Thyroid gland (tissue), 4 donors: ENCODE measurements around the gene FNDC5. TPM values are rescaled to one million over a fixed set of nuclear protein-coding genes. Genes with fewer than 3 reads are reported as not detected.

Source experiments
- DNase-seq, 2 donors: peaks; one replicate each; pipeline ENCODE4 v3.0.0-alpha.2; 2019
- H3K27ac ChIP-seq, 3 donors: fragments of 200-600 bp; sonication (generic); 1 replicate in 2 of 3; 2 replicates in 1 of 3; pipeline ENCODE4 v1.5.1; 2016 to 2019; ENCODE audit warnings: mild to moderate bottlenecking in 1 of 3, moderate library complexity in 1 of 3
- H3K27me3 ChIP-seq: fragments of 200-600 bp; sonication (generic); one replicate; pipeline ENCODE4 v1.5.1; 2019
- H3K36me3 ChIP-seq, 2 donors: fragments of 200-600 bp; sonication (generic); one replicate each; pipeline ENCODE4 v1.5.1; 2016 to 2019
- H3K4me1 ChIP-seq, 2 donors: fragments of 200-600 bp; sonication (generic); one replicate each; pipeline ENCODE4 v1.5.1; 2017 to 2019
- H3K4me3 ChIP-seq, 3 donors: fragments of 200-600 bp; sonication (generic); replicated peaks in 1 of 3; 1 replicate in 2 of 3; 2 replicates in 1 of 3; pipeline ENCODE4 v1.5.1; 2016; ENCODE audit warnings: mild to moderate bottlenecking in 1 of 3
- H3K9me3 ChIP-seq: fragments of 200-600 bp; sonication (generic); one replicate; pipeline ENCODE4 v1.5.1; 2017
- CTCF ChIP-seq, 6 experiments: fragments of 200-600 bp in 3 of 6; fragments of 450-650 bp in 3 of 6; sonication (generic) in 3 of 6; IDR thresholded peaks; one replicate each; pipeline ENCODE4 v1.5.1; 2016 to 2019; ENCODE audit warnings: antibody characterized with exemption in 6 of 6, mild to moderate bottlenecking in 2 of 6, inconsistent platforms in 1 of 6, moderate library complexity in 1 of 6
- POLR2A ChIP-seq, 2 donors: fragments of 450-650 bp; IDR thresholded peaks; one replicate each; pipeline ENCODE4 v1.6.1; 2017; ENCODE audit warnings: antibody characterized with exemption in 2 of 2, mild to moderate bottlenecking in 2 of 2, moderate library complexity in 1 of 2
- WGBS, 2 donors: methylation state at CpG; one replicate each; pipeline ENCODE4 v1.1.5; 2017; 5-methylcytosine and 5-hydroxymethylcytosine counted together
- intact Hi-C: fragments of 100-400 bp; cut with DNase I; formaldehyde crosslinking; loops from one replicate; pipeline ENCODE4 v1.15.1; 2023
- total RNA-seq, 4 donors: library from RNA; depleted of rRNA; stranded (reverse); fragments of >200 nt; gene quantifications; one replicate each; pipeline ENCODE4 v1.2.3, GENCODE V29; 2016

The FNDC5 gene
- total RNA-seq, result 1 to 10 TPM in 3 of 4 donors, under 1 TPM in 1; 0.27 to 4.0 (median 1.5) TPM

DNA sequence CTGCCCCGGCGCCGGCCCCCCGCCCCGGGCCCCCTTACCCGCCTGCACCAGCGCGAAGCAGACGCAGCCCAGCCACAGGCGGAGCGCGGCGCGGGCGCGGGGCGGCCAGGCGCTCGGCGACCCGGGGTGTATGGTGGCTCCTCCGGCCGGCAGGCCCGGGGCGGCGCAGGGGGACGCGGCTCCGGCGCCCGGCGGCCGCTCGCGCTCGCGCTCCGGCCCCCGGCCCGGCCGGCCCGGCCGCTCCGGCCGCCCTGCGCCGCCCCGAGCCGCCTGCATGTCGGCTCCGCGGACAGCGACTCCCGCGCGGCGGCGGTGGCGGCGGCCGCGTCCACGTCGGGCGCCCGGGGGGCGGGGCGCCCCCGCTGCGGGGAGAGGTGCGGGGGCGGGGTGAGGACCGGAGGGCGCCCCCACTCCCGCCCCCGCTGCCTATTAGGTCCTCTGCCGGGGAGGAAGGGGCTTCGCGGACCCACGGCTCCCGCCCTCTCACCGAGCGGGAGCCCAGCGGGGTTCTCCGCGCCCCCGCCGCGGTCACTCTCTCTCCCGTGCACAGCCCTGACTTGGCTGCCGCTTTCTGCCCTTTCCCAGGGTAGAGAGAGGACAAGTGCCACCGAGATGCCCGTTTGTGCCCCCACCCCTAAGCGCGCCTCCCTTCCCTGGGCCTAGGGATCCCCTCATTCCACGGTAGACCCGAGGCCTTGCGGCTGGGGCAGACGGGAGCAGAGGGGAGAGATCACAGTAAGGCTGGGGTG is at the start of gene FNDC5:
TSS of gene FNDC5 (minus strand) at position 298 of the 749 bp plus-strand sequence.
- Histone ChIP-seq H3K27ac (no peak within 1 kb of the TSS), H3K4me3 (peak within 1 kb of the TSS in 1 of 3 donors; percentile 31), H3K27me3 (no peaks in the 10 kb centered on the region), H3K9me3 (no peaks in the 10 kb centered on the region), H3K36me3 (no peaks in the 10 kb centered on the region), H3K4me1 (peaks cover 0 to 26% of the 10 kb centered on the region in 2 donors)
- WGBS, 2 donors, result 0 to 8% methylated on average over 6 to 10 of the region's 99 CpGs
- intact Hi-C loops, result loop anchor here (5.0 to 10.0 kb wide), 3 partner anchors 158 to 466 kb away; no protein-coding TSS in a partner anchor
- DNase-seq, result peak; percentile 41 to 59
- peak in 1 of 6 experiments; percentile 10 for TF ChIP-seq CTCF (IDR thresholded peaks at IDR 0.05)
- no peak for TF ChIP-seq POLR2A (IDR thresholded peaks at IDR 0.05)

GRCh38 chr1:32919811-32920733 is 49.4 kb upstream of the FNDC5 start:
- Histone ChIP-seq H3K4me1 (peaks cover 5 to 6% of the 10 kb centered on the region in 2 donors), H3K27me3 (no peaks in the 10 kb centered on the region)

GRCh38 chr1:32918179-32918578 is 47.5 kb upstream of the FNDC5 start:
- intact Hi-C loops, result no loop called here
- DNase-seq, result no peak
- WGBS, 2 donors, result 60 to 62% methylated on average over 1 of the region's 1 CpG
- no peaks in the 10 kb centered on the region for H3K9me3 ChIP-seq
- H3K27me3 ChIP-seq, result no peaks in the 10 kb centered on the region
- no peak overlapping the region for H3K4me3 ChIP-seq
- no peaks in the 10 kb centered on the region for H3K4me1 ChIP-seq
- no peak overlapping the region for H3K27ac ChIP-seq
- no peaks in the 10 kb centered on the region for H3K36me3 ChIP-seq
- no peak for TF ChIP-seq POLR2A (IDR thresholded peaks at IDR 0.05)
- no peak for TF ChIP-seq CTCF (IDR thresholded peaks at IDR 0.05)

More at GRCh38 chr1:32919811-32920733, 49.4 kb upstream of the FNDC5 start:
- TF ChIP-seq CTCF (IDR thresholded peaks at IDR 0.05) (no peak), POLR2A (IDR thresholded peaks at IDR 0.05) (no peak)
- H3K9me3 ChIP-seq, result no peaks in the 10 kb centered on the region
- H3K4me3 ChIP-seq, result no peak overlapping the region
- H3K27ac ChIP-seq, result no peak overlapping the region
- H3K36me3 ChIP-seq, result no peaks in the 10 kb centered on the region
- 88 to 89% methylated on average over 11 of the region's 11 CpGs for WGBS, 2 donors
- intact Hi-C loops, result no loop called here
- no peak for DNase-seq

DNA sequence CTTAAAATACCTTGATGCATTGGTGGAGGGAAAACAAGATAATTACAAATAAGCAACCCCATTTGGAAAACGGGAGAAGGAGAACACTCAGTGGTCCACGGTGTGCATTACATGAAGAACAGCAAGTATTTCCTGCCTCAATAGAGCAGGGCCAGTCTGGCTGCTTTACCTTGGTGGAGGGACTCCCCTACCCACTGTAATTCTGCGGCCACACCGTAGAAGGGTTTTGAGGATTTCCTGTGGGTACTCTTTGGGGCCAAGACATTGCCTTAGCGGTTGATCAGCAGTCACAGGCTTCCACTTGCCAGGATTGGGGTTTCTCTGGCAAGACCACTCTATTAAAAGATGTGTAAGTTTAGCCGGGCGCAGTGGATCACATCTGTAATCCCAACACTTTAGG is 46.8 kb upstream of the FNDC5 start:
- WGBS, 2 donors, result 77 to 82% methylated on average over 7 of the region's 7 CpGs
- no peaks in the 10 kb centered on the region for H3K9me3 ChIP-seq
- H3K4me1 ChIP-seq, result no peaks in the 10 kb centered on the region
- H3K4me3 ChIP-seq, result no peak overlapping the region
- H3K36me3 ChIP-seq, result no peaks in the 10 kb centered on the region
- no peak for DNase-seq
- no peak overlapping the region for H3K27ac ChIP-seq
- no peaks in the 10 kb centered on the region for H3K27me3 ChIP-seq
- TF ChIP-seq POLR2A (IDR thresholded peaks at IDR 0.05) (no peak), CTCF (IDR thresholded peaks at IDR 0.05) (no peak)
- intact Hi-C loops, result no loop called here
